WI38 (cell line): Measurements from ENCODE around the gene LTBP1.

Experiments
- H3K4me3 ChIP-seq: 2 replicates; pipeline ENCODE4 v1.5.1; 2011; ENCODE audit warnings: low read depth, mild to moderate bottlenecking, control low read depth, low read length
- TF ChIP-seq, protein P1 (sequence below): IDR thresholded peaks from 2 replicates; pipeline ENCODE4 v1.5.1; 2012; ENCODE audit warnings: low read depth, mild to moderate bottlenecking, control low read depth, low read length

The LTBP1 gene

DNA sequence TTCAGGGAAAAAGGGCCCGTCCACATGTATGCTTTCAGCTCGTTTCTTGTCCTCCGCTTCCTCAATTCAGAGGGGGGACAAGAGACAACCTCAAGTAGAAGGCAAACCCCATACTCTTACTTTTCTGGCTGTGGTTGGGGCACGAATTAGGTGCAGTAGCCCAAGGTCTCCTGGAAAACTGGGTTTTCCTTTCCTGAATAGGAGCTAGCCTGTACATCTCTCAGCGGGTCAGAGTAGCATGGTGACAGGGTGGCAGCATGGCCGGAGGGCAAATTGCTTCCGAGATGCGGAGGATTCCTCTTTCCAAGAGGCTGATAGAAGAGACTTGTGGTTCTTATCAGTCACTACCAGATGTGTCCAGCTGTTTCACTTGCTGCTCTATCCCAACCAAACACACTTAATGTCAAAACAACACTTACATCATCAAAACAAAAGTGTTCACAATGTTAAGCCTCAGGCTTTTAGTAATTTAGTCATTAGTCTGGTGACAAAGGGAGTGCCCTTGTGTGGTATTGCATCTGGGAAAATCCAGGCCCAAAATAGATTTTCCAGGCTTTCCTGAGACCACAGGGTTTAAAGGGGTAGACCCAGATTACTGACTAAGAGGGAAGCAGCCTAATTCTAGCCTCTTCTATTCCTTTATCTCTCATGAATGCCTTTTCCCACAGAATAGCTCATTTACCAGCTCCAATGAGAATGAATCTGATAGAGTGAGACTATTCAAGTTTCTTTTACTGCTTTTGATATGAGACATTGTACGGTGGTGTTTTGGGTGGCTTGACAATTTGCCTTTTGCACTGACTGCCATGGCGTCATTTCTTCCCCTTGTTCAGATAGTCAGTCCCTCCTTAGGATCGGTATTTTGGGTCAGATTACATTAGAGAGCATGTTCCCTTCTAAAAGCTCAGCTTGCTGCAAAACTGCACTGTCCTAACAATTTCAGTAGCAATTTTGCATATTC is 162.0 kb downstream of the LTBP1 start:
- TF ChIP-seq, protein P1, sequence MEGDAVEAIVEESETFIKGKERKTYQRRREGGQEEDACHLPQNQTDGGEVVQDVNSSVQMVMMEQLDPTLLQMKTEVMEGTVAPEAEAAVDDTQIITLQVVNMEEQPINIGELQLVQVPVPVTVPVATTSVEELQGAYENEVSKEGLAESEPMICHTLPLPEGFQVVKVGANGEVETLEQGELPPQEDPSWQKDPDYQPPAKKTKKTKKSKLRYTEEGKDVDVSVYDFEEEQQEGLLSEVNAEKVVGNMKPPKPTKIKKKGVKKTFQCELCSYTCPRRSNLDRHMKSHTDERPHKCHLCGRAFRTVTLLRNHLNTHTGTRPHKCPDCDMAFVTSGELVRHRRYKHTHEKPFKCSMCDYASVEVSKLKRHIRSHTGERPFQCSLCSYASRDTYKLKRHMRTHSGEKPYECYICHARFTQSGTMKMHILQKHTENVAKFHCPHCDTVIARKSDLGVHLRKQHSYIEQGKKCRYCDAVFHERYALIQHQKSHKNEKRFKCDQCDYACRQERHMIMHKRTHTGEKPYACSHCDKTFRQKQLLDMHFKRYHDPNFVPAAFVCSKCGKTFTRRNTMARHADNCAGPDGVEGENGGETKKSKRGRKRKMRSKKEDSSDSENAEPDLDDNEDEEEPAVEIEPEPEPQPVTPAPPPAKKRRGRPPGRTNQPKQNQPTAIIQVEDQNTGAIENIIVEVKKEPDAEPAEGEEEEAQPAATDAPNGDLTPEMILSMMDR, result no peak
- no peak overlapping the region for H3K4me3 ChIP-seq

DNA sequence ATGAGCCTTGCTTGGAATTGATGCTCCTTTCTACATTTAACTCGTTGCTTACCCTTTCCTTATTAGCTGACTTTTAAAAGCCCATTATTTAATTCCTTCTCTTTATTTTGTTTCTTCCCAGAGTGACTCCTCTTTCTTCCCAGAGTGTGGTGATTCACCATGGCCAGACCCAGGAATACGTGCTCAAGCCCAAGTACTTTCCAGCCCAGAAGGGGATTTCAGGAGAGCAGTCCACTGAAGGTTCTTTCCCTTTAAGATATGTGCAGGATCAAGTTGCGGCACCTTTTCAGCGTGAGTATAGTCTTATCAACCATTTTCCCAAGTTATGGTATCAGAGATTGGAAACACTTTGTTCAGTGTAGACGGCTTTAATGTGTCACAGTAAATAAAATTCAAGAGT is 163.7 kb downstream of the LTBP1 start:
- TF ChIP-seq, protein P1, result no peak

DNA sequence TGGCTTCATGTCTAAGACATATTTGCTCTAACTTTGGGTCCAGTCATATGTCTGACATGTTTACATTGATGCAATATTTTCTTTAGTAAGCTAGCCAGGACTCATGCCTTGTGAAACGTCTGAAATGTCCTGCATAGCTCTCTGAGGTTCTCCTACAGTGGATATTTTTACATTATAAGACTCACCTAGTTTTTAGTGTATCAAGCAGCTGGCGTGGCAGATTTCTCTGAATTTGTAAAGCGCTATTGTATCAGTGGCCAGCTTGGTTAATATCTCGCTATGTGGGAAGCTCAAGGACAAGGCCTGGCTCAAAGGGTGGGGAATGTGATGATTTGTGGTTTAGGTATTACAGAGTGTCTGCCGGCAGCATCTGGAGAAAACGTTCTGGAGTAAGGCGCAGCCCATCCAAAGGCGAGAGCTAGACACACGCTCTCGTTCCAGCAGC is 164.3 kb downstream of the LTBP1 start:
- TF ChIP-seq, protein P1, result no peak
- H3K4me3 ChIP-seq, result no peak overlapping the region

More for the DNA sequence above, 163.7 kb downstream of the LTBP1 start:
- no peak overlapping the region for H3K4me3 ChIP-seq

DNA sequence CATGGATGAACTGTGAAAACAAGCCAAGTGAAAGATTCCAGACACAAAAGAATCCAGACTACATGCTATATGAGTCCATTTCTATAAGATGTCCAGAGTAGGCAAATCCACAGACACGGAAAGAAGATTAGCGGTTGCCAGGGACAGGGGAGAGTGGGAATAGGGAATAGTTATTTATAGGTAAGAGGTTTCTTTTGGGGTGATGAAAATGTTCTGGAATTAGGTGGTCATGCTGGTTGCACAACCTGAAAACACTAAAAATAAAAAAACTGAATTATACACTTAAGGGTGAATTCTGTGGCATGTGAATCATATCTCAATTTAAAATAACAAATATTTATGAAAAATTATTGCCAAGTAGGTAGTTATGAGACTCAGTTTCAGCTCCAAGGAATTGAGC is 168.4 kb downstream of the LTBP1 start:
- no peak overlapping the region for H3K4me3 ChIP-seq

DNA sequence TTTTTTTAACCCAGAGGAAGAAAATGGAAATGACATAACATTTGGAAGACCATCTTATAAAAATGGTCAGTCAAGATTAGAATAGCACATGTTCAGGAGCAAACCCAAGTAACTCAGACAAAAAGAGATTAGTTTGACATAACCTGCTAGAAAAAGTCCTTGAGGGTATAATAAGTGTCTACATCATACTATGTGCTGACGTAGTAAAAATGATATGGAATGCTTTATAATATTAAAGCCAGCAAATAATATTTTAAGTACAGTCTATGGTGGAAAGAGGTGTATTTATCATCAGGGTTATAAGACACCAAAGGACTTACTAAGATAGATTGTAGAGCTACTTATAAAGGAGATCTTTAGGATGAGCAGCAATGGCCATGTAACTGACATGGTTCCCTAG is 169.0 kb downstream of the LTBP1 start:
- TF ChIP-seq, protein P1, result no peak
- H3K4me3 ChIP-seq, result no peak overlapping the region

More for the DNA sequence above, 168.4 kb downstream of the LTBP1 start:
- TF ChIP-seq, protein P1, result no peak

DNA sequence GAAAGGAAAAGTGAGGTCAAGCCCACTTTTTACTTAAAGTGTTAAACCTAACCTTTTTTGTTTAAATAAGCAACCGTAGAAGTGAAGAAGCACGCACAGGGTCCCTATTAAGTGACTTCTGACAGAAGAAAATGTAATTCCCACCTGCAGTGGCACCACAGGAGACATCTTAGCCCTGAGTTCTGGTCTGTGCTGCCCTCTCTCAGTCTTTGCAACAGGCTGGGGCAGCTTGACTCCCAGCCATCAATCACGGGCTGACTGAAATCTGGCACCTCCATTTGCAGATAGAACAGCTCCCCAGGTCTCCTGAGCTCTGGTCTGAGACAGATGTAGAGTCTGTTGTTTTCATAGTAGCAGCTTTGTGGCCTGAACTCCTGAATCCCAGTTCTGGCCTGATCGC is 170.0 kb downstream of the LTBP1 start:
- TF ChIP-seq, protein P1, result no peak
- H3K4me3 ChIP-seq, result no peak overlapping the region

DNA sequence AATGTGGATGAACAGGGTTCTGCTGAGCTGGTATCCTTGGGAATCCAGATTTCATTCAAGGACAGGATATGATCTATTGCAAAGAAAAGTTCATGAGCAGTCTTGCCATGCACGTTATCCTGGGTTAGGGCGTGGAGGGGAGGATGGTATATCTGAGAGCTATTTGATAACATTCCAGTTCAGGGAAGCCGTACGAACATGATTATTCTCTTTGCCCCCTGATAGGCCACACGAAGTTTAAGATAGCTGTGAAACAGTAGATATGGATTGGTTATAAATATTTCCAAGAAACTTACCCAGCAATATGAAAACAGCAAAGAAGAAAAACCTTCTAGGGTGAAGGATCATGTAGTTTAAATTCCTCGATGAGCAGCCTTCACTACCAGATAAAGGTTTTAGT is 171.9 kb downstream of the LTBP1 start:
- H3K4me3 ChIP-seq, result no peak overlapping the region
- TF ChIP-seq, protein P1, result no peak
